ENCODE results near the gene GMEB1.
"Not testable (repeated sequence)": the region's sequence is repeated elsewhere in the genome, so short reads cannot be mapped to it uniquely, and the experiment has no call there.

GMEB1 gene

GRCh38 chr1:28668191-28668955, at the start of gene GMEB1:
GMEB1 (plus strand) TSS chr1:28668784; CDS start chr1:28683613, 14,829 bp downstream.
- peak; percentile 81 for DNase-seq (ENCODE audit: low spot score)

- no peak for DNase-seq (ENCODE audit: low spot score)
These were observed 36.9 kb upstream of the GMEB1 start for GRCh38 chr1:28631713-28632112.

DNA sequence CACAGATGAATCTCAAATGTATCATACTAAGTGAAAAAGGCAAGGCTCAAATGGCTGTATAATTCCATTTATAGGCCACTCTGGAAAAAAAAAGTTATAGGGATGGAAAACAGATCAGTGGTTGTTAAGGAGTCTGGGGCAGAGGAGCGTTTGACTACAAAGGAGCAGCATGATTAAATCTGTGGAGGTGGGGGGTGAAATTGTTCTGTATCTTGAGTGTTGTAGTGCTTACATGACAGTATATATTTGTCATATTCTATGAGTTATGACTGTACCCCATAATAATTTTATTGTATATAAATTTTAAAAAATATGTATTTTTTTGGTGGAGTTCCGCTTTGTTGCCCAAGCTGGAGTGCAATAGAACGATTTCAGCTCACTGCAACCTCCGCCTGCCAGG, 36.0 kb upstream of the GMEB1 start:
- DNase-seq (ENCODE audit: low spot score), result no peak

DNA sequence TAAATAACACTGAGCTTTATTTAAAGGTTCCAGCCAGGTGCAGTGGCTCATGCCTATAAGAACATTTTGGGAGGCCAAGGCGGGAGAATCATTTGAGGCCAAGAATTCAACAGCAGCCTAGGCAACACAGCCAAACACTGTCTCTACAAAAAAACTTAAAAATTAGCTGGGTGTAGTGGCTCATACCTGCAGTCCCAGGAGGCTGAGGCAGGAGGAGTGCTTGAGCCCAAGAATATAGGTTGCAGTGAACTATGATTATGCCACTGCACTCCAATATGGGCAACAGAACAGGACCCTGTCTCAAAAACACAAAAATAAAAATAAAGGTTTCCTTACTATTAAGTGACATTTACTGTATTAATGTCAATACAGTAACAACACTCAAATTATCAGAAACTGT, 27.8 kb upstream of the GMEB1 start:
- DNase-seq (ENCODE audit: low spot score), result no peak

GRCh38 chr1:28642056-28642846, 26.3 kb upstream of the GMEB1 start:
- DNase-seq (ENCODE audit: low spot score), result peak; percentile 28

- DNase-seq (ENCODE audit: low spot score), result peak; percentile 96
These were observed 25.5 kb upstream of the GMEB1 start, which contains the start of gene TAF12 for GRCh38 chr1:28642847-28643635. TAF12 (minus strand) TSS chr1:28643067; CDS start chr1:28622081, 20,986 bp downstream.

DNA sequence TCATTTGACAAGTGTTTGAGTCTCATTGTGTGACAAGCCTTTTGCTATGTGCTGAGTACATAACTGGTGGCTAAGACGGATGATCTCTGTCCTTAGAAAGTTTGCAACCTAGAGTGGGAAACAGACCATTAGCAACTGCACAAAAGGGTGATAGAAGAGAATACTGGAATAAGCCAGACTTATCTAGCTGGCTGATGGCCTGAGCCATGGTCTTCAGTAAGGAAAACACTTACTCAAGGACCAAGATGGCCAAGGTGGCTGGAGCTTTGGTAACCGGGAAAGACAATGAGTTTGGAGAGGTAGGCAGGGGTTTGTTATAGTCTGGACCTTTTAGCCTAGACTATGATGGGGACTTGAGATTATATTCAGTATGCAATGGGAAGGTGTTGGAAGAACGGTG, 24.1 kb upstream of the GMEB1 start:
- DNase-seq (ENCODE audit: low spot score), result peak; percentile 17

DNA sequence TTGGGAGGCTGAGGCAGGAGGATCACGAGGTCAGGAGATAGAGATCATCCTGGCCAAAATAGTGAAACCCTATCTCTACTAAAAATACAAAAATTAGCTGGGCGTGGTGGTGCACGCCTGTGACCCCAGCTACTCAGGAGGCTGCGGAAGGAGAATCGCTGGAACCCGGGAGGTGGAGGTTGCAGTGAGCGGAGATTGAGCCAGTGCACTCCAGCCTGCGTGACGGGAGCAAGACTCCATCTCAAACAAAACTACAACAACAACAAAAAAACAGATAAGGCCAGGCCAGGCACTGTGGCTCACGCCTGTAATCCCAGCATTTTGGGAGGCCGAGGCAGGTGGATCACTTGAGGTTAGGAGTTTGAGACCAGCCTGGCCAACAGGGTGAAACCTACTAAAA, 23.2 kb upstream of the GMEB1 start:
- DNase-seq (ENCODE audit: low spot score), result not testable (repeated sequence)

DNA sequence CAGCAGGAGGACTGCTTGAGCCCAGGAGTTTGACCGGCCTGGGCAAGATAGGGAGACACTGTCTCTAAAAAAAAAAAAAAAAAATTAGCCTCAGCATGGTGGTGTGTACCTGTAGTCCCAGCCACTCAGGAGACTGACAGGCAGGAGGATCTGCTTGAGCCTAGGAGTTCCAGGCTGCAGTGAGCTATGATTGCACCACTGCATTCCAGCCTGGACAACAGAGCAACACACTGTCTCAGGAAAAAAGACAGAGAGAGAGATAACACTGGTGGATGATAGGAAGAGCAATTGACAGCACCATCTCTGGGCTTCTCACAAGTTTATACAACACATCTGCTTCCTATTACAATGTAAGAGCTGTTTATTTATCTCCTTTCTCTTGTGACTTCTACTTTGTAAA, 22.5 kb upstream of the GMEB1 start:
- no peak for DNase-seq (ENCODE audit: low spot score)

GRCh38 chr1:28648008-28648473, 20.5 kb upstream of the GMEB1 start:
- no peak for DNase-seq (ENCODE audit: low spot score)

DNA sequence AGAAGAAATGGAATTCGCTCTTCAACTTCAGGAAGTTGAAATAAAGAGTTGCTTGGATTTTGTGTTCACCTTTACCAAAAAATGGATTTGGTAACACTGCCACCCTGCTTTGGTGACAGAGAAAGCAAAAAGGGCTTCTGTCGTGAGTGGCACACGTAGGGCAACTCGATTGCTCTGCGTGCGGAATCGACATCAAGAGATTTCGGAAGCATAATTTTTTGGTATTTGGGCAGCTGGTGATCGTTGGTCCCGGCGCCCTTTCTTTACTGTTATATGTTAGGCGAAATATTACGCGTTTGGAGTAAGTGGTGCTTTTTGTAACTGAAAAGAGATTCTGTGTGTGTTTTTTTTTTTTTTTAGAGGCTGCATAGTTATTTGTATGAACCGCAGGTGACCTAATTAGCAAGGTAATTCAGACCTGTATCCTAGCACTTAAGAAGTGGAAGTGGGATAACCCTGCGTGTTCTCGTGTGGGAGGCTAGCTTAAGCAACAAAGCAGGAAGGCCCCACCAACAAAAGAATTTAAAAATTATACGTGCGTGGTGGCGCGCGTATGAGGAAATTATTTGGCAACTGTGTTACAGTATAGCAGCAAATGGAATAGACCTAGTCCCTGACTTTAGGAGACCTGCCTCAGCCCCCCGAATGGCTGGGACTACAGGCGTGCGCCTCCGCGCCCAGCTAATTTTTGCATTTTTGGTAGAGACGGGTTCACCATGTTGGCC, 19.9 kb upstream of the GMEB1 start, which contains the start of gene RNU11:
TSS of gene RNU11 (plus strand) at position 127 of the 725 bp plus-strand sequence.
- DNase-seq (ENCODE audit: low spot score), result peak; percentile 98

DNA sequence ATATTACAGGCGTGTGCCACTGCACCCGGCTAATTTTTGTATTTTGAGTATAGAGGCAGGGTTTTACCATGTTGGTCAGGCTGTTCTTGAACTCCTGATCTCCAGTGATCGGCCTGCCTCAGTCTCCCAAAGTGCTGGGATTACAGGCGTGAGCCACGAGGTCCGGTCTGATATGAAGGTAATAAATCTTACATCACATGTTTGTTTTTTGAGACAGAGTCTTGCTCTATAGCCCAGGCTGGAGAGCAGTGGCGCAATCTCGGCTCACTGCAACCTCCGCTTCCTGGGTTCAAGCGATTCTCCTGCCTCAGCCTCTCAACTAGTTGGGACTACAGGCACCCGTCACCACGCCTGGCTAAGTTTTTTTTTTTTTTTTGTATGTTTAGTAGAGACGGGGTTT, 15.5 kb upstream of the GMEB1 start:
- not testable (repeated sequence) for DNase-seq (ENCODE audit: low spot score)

DNA sequence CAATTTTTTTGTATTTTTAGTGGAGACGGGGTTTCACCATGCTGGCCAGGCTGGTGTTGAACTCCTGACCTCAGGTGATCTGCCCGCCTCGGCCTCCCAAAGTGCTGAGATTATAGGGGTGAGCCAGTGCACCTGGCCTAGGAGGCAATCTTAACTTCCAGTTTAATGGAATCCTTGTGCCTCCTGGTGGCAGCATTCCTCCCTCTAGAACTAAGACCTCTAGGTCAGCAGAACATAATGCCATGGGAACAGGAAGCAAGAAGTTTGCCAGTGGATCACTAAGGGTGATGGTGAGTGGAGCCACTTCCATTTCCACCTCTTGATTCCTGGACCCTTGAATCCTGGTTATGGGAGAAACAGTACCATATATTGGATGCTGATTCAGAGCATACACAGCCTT, 14.7 kb upstream of the GMEB1 start:
- DNase-seq (ENCODE audit: low spot score), result not testable (repeated sequence)

DNA sequence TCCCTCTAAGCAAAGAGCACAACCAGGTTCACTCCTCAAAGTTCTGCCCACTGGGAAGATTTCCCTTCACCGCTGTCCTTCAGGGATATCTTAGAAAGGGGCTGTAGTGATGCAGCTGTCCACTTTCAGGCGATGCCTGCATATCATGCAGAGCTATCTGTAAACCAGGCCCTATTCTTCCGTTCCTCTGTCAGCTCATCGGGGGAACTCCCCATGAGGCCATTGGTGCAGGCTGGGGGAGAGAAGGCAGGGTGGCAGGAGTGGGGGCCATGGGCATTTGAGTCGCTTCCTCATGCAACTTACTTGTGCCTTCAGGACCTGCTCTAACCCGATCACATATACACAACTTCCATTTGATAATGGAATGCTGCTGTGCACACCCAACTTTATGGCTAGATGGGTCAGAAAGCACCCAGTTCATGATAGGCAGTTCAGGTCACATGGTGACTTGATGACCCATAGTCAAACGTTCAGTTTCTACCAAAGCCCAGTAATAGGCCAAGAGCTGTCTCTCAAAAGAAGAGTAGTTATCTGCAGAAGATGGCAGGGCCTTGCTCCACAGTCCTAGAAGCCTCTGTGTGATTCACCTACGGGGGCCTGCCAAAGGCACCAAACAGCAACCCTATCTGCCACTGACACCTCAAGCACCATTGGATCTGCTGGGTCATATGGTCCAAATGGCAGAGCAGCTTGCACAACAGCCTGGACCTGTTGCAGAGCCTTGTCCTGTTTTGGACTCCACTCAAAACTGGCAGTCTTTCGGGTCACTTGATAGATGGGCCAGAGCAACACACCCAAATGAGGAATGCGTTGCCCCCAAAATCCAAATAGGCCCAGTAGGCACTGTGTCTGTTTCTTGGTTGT, 12.9 kb upstream of the GMEB1 start:
- DNase-seq (ENCODE audit: low spot score), result not testable (repeated sequence)

DNA sequence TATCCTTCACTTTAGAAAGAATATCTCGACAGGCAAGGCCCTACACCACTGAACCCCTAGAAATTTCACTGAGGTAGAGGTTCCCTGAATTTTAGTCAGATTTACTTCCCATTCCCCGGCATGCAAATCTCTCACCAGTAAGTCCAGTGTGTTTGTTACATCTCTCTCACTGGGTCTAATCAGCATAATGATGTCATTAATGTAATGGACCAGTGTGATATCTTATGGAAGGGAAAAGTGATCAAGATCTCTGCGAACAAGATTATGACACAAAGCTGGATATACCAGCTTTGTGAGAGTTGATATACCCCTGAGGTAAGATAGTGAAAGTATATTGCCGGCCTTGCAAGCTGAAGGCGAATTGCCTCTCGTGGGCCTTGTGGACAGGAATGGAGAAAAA, 12.2 kb upstream of the GMEB1 start:
- no peak for DNase-seq (ENCODE audit: low spot score)

- DNase-seq (ENCODE audit: low spot score), result no peak
These were observed 4.6 kb upstream of the GMEB1 start for GRCh38 chr1:28663871-28664470.

DNA sequence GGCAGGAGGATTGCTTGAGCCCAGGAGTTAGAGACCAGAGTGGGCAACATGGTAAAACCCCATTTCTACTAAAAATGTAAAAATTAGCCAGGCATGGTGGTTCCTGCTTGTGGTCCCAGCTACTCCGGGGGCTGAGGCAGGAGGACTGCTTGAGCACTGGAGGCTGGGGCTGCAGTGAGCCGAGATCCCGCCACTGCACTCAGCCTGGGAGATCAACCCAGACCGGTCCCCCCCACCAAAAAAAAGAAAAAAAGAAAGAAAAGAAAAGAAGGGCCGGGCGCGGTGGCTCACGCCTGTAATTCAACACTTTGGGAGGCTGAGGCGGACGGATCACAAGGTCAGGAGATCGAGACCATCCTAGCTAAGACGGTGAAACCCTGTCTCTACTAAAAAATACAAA, 1.8 kb upstream of the GMEB1 start:
- no peak for DNase-seq (ENCODE audit: low spot score)

GRCh38 chr1:28668956-28669723, 556 bp downstream of the GMEB1 start:
- DNase-seq (ENCODE audit: low spot score), result peak; percentile 43

- DNase-seq (ENCODE audit: low spot score), result no peak
These were observed 2.7 kb downstream of the GMEB1 start for GRCh38 chr1:28671254-28671780.
